Sigmoid colon (tissue), 3 donors: ENCODE results near the gene RFNG.

Source experiments
- CTCF ChIP-seq, 4 experiments: fragments of 450-650 bp in 3 of 4; fragments of 200-600 bp in 1 of 4; IDR thresholded peaks; one replicate each; pipeline ENCODE4 v1.5.1; 2016 to 2019; ENCODE audit warnings: antibody characterized with exemption in 4 of 4, mild to moderate bottlenecking in 3 of 4, moderate library complexity in 2 of 4
- POLR2A ChIP-seq, 2 donors: fragments of 450-650 bp; IDR thresholded peaks; one replicate each; pipeline ENCODE4 v1.6.1; 2016; ENCODE audit warnings: antibody characterized with exemption in 2 of 2, mild to moderate bottlenecking in 2 of 2, moderate library complexity in 2 of 2

GRCh38 chr17:82065638-82066303 is 14.2 kb upstream of the RFNG start, which contains the start of gene DUS1L:
- TF ChIP-seq POLR2A (IDR thresholded peaks at IDR 0.05), result no peak
- TF ChIP-seq CTCF (IDR thresholded peaks at IDR 0.05), result no peak
